ENCODE data around the gene PLXNA4.

PLXNA4 gene

DNA sequence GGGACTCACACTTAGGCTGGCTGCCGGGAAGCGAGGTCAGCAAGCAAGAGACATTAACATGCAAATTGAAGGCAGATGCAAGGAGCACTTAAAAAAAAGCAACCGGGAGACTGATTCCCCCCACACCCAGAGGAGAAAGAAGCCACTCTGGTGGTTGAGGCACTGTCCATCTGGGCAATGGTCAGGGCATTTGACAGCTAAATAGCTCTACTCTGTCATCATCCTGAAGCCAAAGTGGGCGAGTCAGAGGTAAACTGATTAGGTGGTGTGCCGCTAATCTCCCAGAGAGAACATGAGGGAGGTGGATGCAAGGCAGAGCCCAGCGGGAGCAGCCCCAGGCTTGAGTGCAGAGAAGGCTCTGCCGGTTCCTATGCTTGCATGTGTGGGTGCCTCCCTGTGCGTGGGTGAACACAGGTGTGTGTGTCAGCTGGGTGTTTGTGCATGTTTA, 100.6 kb downstream of the PLXNA4 start:
- DNase-seq (ENCODE audit: low read depth in 2 of 3, low spot score in 2 of 3), result no peak

- no peak for DNase-seq (ENCODE audit: low read depth in 2 of 3, low spot score in 2 of 3)
These were observed 101.1 kb downstream of the PLXNA4 start for GRCh38 chr7:132475037-132475668.

DNA sequence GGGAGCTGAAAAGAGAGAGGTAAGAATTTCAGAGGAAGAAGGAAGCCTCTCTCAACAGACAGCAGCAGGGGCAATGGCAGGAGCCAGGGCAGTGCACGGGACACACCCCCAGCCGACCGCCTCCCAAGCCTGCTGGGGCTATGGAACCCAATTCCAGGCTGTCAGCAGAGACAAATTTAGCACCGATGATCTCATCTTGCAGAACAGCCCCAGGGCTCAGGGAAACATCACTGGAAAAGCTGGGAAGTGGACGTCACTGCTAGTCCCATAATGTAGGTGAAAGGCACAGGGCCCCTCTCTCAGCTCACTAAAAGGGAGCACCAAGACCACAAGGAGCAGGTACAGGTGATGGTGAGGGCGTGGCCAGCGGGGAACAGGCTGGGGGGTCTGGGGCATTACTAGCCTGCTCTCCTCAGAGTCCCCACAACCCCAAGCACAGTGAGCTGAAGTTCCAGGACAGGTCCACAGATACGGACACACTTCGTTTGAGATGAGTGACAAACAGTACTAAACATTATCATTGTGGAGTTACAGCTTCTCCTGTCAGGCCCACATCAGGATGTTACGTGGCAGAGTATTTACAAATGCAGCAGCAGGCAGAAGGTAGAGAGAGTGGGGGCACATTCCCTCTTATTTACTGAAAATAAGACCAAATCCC, 103.7 kb downstream of the PLXNA4 start:
- DNase-seq (ENCODE audit: low read depth in 2 of 3, low spot score in 2 of 3), result no peak

- DNase-seq (ENCODE audit: low read depth in 2 of 3, low spot score in 2 of 3), result no peak
These were observed 104.8 kb downstream of the PLXNA4 start for GRCh38 chr7:132471515-132471914.

GRCh38 chr7:132469681-132470080, 106.6 kb downstream of the PLXNA4 start:
- no peak for DNase-seq (ENCODE audit: low read depth in 2 of 3, low spot score in 2 of 3)

GRCh38 chr7:132469264-132469663, 107.0 kb downstream of the PLXNA4 start:
- DNase-seq (ENCODE audit: low read depth in 2 of 3, low spot score in 2 of 3), result no peak

DNA sequence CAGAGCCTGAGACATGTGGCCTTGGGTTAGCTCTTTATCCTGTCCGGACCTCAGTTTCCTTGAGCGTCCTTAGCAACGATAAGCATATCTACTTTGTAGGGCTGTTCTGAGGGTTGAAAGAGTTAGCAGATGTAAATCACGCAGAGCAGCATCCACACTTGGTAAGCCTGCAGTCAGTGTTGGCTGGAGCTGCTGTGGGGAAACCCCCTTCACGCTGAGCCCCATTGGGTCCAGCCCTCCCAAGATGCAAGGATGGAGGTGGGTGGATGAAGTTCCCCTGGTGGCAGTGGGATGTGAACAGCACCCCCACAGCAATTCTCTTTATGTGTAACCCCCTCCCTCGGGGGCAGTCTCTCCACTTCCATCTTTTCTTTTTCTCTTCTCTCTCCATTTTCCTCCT, 109.9 kb downstream of the PLXNA4 start:
- no peak for DNase-seq (ENCODE audit: low read depth in 2 of 3, low spot score in 2 of 3)

DNA sequence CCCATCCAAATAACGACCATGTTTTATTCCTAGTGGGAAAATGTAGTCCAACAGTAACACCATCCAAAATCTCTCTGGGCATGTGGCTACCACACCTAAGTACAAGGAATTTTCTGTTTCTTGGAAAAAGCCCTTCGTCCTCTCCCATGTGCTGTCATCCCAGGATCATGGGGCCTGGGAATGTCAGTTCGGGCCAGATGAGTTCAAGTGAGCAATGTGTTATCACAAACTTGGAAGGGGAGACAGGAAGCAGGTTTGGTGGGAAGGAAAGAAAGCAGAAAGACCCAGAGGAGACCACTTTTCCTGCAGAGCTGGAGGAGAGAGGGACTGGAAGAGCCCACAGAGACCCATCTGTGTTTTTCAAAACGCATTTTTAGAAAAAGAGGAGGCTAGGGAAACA, 110.8 kb downstream of the PLXNA4 start:
- DNase-seq (ENCODE audit: low read depth in 2 of 3, low spot score in 2 of 3), result no peak

GRCh38 chr7:132464740-132465139, 111.5 kb downstream of the PLXNA4 start:
- DNase-seq (ENCODE audit: low read depth in 2 of 3, low spot score in 2 of 3), result no peak

DNA sequence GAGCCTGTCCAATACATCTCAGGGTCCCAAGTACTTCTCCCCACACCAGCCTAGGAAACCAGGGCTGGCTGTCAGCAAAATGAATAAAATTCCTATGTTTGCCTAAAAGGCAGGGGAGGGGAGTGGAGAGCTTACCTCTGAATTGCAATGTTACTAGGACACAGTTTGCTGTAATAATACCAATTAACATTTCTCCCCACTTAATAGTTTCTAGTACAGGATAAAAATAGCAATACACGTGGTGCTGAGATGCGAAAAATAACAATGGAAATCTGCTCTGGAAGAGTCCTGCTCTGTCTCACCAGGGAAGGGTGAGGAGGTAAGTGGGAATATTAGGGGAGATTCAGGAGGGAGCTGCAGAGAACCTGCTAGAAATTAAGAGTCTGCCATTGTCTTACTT, 112.3 kb downstream of the PLXNA4 start:
- DNase-seq (ENCODE audit: low read depth in 2 of 3, low spot score in 2 of 3), result no peak

DNA sequence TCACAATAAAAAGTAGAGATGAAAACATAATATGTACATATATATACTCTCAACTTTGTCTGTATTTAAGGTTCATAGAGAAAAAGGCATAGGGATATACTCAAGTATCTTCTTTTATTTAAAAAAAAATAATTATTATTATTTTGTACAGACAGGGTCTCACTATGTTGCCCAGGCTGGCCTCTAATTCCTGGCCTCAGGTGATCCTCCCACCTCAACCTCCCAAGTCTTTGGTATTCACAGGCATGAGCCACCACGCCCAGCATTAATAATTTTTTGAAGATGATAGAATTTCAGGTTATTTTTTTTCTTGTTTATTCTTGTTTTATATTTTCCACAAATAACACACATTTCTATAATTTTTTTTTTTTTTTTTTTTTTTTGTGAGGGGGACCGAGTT, 113.8 kb downstream of the PLXNA4 start:
- DNase-seq (ENCODE audit: low read depth in 2 of 3, low spot score in 2 of 3), result no peak

- DNase-seq (ENCODE audit: low read depth in 2 of 3, low spot score in 2 of 3), result no peak
These were observed 115.2 kb downstream of the PLXNA4 start for GRCh38 chr7:132461032-132461592.

GRCh38 chr7:132458729-132459128, 117.5 kb downstream of the PLXNA4 start:
- DNase-seq (ENCODE audit: low read depth in 2 of 3, low spot score in 2 of 3), result no peak

DNA sequence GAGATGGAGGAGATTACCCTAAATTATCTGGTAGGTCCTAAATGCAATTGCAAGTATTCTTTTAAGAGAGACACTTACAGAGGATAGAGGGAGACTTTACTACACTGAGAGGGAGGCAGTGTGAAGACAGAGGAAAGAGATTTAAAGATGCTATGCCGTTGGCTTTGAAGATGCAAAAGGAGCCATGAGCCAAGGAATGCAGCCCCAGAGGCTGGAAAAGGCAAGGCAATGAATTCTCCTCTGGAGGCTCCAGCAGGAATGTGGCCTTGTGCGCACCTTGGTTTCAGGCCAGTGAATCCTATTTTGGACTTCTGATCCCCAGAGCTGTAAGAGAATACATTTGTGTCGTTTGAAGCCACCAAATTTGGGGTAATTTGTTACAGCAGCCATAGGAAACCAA, 118.6 kb downstream of the PLXNA4 start:
- no peak for DNase-seq (ENCODE audit: low read depth in 2 of 3, low spot score in 2 of 3)

DNA sequence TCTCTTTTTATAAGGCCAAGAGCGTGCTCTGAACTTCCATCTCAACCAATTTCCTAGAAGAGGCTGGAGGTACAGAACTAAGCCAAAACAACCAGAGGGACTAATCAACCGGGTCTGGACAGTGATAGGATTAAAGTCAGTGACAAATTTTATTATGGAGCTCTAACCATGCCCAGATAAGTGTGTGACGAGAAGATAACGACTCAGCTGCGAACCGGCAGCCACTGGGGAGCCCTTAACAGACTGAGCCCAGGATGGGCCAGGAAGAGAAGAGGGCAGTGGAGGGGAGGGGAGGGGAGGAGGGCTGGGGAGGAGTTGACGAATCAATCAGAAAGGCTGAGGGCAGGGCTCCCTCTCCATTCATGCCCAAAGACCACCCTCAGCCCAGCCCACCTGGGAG, 119.9 kb downstream of the PLXNA4 start:
- no peak for DNase-seq (ENCODE audit: low read depth in 2 of 3, low spot score in 2 of 3)

GRCh38 chr7:132455378-132455777, 120.9 kb downstream of the PLXNA4 start:
- DNase-seq (ENCODE audit: low read depth in 2 of 3, low spot score in 2 of 3), result no peak

GRCh38 chr7:132453826-132454225, 122.4 kb downstream of the PLXNA4 start:
- no peak for DNase-seq (ENCODE audit: low read depth in 2 of 3, low spot score in 2 of 3)

DNA sequence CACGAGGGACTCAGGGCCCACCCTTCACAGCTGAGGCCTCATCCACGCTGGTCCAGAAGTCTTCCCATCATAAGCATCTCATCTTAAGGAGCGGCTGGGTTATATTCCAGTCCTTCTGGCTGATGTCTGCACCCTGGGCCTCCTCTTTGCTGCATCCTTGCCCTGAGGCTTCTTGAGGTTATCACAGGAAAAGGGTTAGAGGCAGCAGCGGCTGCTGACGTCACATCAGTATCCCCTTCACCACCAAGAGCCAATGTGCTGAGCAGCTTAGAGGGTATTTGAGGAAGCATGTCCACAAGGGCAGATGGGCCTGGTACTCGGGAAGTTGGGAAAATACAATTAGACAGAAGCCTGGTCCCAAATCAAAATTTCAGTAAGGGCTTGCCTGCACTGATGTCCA, 125.1 kb downstream of the PLXNA4 start:
- DNase-seq (ENCODE audit: low read depth in 2 of 3, low spot score in 2 of 3), result no peak

DNA sequence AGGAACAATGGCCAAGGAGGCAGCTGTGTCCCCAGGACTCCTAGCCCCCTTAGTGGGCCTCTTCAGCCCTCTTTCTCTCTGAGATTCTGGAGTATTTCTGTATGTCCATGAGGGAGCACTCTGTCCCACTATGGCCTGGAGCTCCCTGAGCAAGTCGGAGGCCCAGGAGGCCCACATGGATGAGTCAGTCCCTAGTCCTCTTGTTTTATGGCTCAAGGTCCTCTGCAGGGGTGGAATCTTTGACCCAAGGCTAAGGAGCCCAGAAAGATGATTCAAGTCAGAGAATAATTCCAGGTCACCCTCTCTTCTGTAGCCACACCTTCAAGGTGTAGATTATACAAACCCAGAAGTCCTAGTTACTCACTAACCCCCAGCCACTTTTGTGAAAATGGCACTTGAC, 125.6 kb downstream of the PLXNA4 start:
- DNase-seq (ENCODE audit: low read depth in 2 of 3, low spot score in 2 of 3), result no peak

DNA sequence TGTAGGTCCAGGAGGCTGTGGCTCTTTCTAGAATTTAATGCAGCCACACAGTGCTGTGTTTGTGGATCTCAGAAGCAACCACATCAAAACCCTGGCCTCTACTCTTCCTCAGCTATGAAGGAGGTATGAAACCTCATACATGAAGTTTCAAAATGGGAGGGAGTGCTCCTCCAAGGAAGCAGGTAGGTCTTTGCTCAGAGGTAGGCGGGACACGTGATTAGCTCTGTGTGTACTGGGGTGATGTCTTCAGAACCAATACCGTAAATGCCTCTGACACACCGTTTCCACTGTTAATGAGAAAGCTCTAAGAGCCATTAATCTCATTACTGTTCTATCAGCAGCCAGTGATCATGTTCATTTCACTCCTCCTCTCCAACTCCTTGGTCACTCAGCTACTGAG, 126.1 kb downstream of the PLXNA4 start:
- DNase-seq (ENCODE audit: low read depth in 2 of 3, low spot score in 2 of 3), result no peak

- no peak for DNase-seq (ENCODE audit: low read depth in 2 of 3, low spot score in 2 of 3)
These were observed 129.5 kb downstream of the PLXNA4 start for GRCh38 chr7:132446666-132447278.

DNA sequence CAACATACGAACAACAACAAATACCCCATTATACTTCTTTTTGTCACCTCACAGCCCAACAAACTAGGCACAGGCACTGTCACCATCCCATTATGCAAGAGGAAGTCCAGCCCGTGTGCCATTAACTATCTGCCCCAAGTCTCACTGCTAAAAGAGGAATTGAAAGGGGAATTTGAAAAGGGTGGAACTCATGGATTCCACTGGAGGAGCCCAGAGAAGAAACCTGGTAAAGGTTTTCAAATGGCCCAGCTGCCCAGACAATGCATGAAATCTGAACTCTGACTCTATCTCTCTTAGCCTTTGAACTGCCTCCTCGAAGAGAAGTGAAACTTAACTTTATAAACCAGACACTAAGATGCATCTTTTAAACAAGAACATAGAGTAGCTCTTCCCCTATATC, 130.0 kb downstream of the PLXNA4 start:
- no peak for DNase-seq (ENCODE audit: low read depth in 2 of 3, low spot score in 2 of 3)
